ENCODE data around the gene PDS5B. TPM values are rescaled to one million over a fixed set of nuclear protein-coding genes. Genes with fewer than 3 reads are reported as not detected.

PDS5B gene
- total RNA-seq, 1 experiment from 2014 or later = 26.5 TPM

GRCh38 chr13:32629866-32630265 lies 43.6 kb downstream of the PDS5B start:
- no peak overlapping the region for H3K27ac ChIP-seq (ENCODE audit: low read depth, low read length)
- DNase-seq (ENCODE audit: low read depth, low spot score) (no peak), ATAC-seq (no peak)
- H4K20me1 ChIP-seq (ENCODE audit: insufficient read depth) = no peaks in the 10 kb centered on the region
- H3K9me3 ChIP-seq (ENCODE audit: control insufficient read depth in 1 of 2, insufficient read depth in 1 of 2, low read depth in 1 of 2, low read length in 2 of 2) = no peaks in the 10 kb centered on the region
- no peak overlapping the region for H3K4me2 ChIP-seq (ENCODE audit: low read length)
- CTCF ChIA-PET = no interaction called here
- H2AFZ ChIP-seq (ENCODE audit: low read depth, low read length, poor library complexity, severe bottlenecking) = no peak overlapping the region
- BruUV-seq (replicated peaks) = no TSS peak
- TF ChIP-seq POLR2A (IDR thresholded peaks at IDR 0.05; ENCODE audit: borderline replicate concordance, extremely low read depth, insufficient read depth, insufficient read length) (no peak), REST (IDR thresholded peaks at IDR 0.05; ENCODE audit: low read depth) (no peak), TCF7L2 (IDR thresholded peaks at IDR 0.05; ENCODE audit: borderline replicate concordance, extremely low read depth, insufficient read depth, insufficient read length) (no peak), MAX (IDR thresholded peaks at IDR 0.05) (no peak), YY1 (IDR thresholded peaks at IDR 0.05; ENCODE audit: extremely low read depth, insufficient replicate concordance, low read depth, low read length) (no peak), SIN3A (IDR thresholded peaks at IDR 0.05; ENCODE audit: low read depth) (no peak), CEBPB (IDR thresholded peaks at IDR 0.05; ENCODE audit: low read depth) (no peak), ELF1 (IDR thresholded peaks at IDR 0.05; ENCODE audit: borderline replicate concordance, low read depth) (no peak), ZNF274 (IDR thresholded peaks at IDR 0.05; ENCODE audit: low read depth, low read length) (no peak), JUND (IDR thresholded peaks at IDR 0.05) (no peak)
- H3K27me3 ChIP-seq (ENCODE audit: insufficient read depth, low read length) = no peaks in the 10 kb centered on the region
- H3K9ac ChIP-seq (ENCODE audit: low read length) = no peak overlapping the region
- H3K36me3 ChIP-seq (ENCODE audit: control insufficient read depth in 1 of 2, insufficient read depth in 2 of 2, low read length in 2 of 2) = no peaks in the 10 kb centered on the region
- no peaks in the 10 kb centered on the region for H3K9me2 ChIP-seq (ENCODE audit: insufficient read depth)
- intact Hi-C loops (cut with micrococcal nuclease) = no loop called here
- peaks cover 99% of the 10 kb centered on the region for H3K79me2 ChIP-seq (ENCODE audit: insufficient read depth, low read length)
- no peaks in the 10 kb centered on the region for H3K4me1 ChIP-seq (ENCODE audit: control insufficient read depth in 1 of 2, insufficient read depth in 2 of 2, low read length in 2 of 2)
- no peak overlapping the region for H3K4me3 ChIP-seq (replicated peaks in 1 of 2; ENCODE audit: low read depth in 1 of 2, low read length in 2 of 2)
- POLR2A ChIA-PET = no interaction called here
- RAD21 ChIA-PET (ENCODE audit: low non-redundant PET in 1 of 2, low total read pairs in 2 of 2, uncharacterized antibody in 2 of 2, unreplicated experiment in 2 of 2) = no interaction called here

Data from HCT116 (cell line).